Bronchial epithelial cell (primary cell): ENCODE results near the gene HEXIM2. TPM values are rescaled to one million over a fixed set of nuclear protein-coding genes. Genes with fewer than 3 reads are reported as not detected.

Source experiments
- DNase-seq: peaks from one replicate; pipeline ENCODE4 v3.0.0-alpha.2; 2010; ENCODE audit warnings: low read depth
- FAIRE-seq: peaks from 2 replicates; lab custom pipeline; 2011; peaks lifted over from hg19 to GRCh38; lab: Jason Lieb, UNC
- H3K27me3 ChIP-seq: 2 replicates; pipeline ENCODE4 v1.5.1; 2011; ENCODE audit warnings: low read length; ENCODE audit not compliant: control insufficient read depth, insufficient read depth
- H3K36me3 ChIP-seq: 2 replicates; pipeline ENCODE4 v1.5.1; 2011; ENCODE audit warnings: low read length; ENCODE audit not compliant: control insufficient read depth, insufficient read depth
- H3K4me3 ChIP-seq: 2 replicates; pipeline ENCODE4 v1.5.1; 2011; ENCODE audit warnings: mild to moderate bottlenecking, low read depth, low read length, control low read depth
- CTCF ChIP-seq: IDR thresholded peaks from 2 replicates; pipeline ENCODE4 v1.5.1; 2011; ENCODE audit warnings: mild to moderate bottlenecking, moderate library complexity, low read length, control low read depth, inconsistent platforms; ENCODE audit not compliant: insufficient read depth, severe bottlenecking
- total RNA-seq: library from RNA; depleted of rRNA; stranded (reverse); fragments of >200 nt; gene quantifications from 2 replicates; pipeline ENCODE4 v1.2.1, GENCODE V29; 2014

HEXIM2 gene
- total RNA-seq, 1 donor from 2014 or later = 4.7 TPM

DNA sequence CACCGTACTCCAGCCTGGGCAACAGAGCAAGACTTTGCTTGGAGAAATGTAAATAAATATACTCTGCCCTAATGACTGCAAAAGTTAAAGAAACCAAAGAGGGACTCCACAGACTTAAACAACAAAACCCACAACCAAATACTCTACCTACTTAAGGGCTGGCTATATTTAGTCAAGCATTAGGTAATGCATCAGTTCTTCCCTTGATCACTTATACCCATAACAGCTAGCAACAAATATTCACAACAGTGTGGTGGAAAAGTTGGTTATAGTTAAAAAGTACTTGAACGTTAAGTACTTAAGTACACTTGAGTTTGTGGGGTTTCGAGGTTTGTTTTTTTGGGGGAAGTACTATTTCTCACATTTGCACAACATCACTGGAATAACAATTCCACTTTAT is 5.4 kb upstream of the HEXIM2 start:
- Histone ChIP-seq H3K4me3 (no peak overlapping the region), H3K27me3 (no peaks in the 10 kb centered on the region), H3K36me3 (no peaks in the 10 kb centered on the region)
- DNase-seq (no peak), FAIRE-seq (no peak)
- no peak for TF ChIP-seq CTCF

DNA sequence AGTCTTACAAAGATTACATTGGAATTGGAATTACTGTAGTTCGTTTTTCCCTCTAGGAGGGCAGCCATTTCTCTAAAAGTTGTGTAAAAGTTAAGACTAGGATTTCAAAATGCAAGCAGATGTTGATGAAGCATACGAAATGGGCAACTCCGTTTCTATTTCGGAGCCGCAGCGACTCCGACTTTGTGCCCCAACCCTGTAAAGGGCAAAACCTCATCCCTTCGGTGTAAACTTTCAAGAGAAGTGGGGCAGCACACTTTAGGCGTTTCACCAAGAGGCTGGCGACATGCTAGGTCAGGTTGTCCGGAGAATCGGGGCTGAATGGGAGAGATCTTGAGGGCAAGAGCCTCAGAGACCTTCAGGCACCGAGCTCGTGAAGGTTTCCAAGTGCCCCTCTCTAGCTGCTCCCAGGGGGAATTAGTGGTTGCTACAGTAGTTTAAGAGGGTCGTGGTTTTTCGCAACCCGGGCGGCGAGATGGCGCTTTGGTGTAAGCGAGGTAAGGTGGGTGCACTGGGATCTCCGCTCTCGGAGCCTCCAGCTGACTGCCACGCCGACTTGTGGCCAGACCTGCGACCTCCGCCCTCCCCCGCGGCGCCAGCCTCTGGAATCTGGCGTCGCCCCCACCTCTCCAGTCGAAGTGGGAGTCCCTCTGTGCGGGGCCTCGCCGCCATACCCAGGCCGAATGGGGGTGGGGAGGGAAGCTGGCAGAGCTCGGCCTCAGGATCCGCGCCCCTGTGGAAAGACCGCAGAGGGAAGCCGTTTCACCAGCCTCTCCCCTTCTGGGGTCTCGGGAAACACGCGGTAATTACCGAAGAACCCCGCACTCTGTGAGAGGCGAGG is 1.0 kb upstream of the HEXIM2 start:
- DNase-seq = peak; percentile 29

DNA sequence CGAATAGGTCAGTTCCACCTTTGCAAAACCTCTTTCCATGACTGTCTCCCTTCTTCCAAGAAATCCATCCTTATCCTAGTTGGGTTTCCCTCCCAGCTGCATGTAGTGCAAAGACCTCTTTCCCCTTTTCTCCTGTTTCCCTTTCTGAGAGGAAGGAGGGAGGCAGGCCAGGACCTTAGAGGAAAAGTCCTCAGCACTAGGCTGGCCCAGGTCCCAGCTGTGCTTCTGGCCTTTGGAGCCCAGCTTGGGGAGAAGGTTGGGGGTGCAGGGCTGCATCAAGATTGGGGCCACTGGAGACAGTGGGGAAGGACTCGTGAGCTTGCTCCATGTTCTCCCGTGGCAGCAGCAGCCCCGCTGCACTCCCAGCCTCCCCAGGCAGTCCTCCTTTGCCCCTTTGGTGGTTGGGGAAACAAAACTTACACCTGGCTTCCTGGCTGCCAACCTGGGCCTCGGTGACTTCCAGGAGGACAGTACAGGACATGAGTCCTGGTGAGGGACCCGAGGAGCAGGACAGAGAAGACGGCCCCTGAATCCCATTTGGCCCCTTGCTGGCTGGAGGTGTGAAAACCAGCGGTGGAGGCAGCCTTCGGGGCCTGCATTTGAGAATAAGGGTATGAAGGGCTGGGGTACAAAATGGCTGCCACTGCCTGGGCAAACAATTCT is 481 bp downstream of the HEXIM2 start:
- FAIRE-seq = no peak
- Histone ChIP-seq H3K36me3 (no peaks in the 10 kb centered on the region), H3K4me3 (peak overlapping the region; percentile 31), H3K27me3 (no peaks in the 10 kb centered on the region)
- no peak for DNase-seq
- TF ChIP-seq CTCF = no peak

More for the DNA sequence above, 1.0 kb upstream of the HEXIM2 start:
- no peaks in the 10 kb centered on the region for H3K27me3 ChIP-seq
- H3K36me3 ChIP-seq = no peaks in the 10 kb centered on the region
- TF ChIP-seq CTCF = peak; percentile 29
- peak overlapping the region; percentile 82 for H3K4me3 ChIP-seq
- FAIRE-seq = no peak

DNA sequence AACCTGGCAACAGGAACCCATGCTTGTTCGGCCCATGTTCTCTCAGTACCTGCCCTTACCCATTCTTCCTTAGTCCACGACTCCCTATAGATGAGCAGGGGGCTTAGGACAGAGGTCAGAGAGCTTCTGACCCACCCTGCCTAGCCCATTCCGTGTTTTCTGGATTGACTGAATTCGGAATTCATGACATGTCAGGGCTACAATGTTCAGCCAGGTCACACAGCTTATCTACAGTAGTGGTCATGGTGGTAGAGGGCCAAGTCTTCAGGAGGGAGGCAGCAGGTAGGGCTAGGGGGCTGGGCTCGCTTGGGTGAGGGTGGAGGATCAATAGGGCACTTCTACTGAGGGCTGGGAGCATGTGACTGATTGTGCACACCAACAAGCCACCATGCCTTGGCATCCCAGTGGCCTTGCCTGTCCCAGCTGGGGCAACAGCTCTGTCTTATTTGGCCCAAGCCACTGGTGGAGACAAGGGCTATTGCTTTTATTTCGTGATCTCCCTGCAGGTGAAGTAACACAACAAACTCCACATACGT is 3.1 kb downstream of the HEXIM2 start:
- no peak overlapping the region for H3K4me3 ChIP-seq
- FAIRE-seq = no peak
- H3K36me3 ChIP-seq = no peaks in the 10 kb centered on the region
- H3K27me3 ChIP-seq = no peaks in the 10 kb centered on the region
- TF ChIP-seq CTCF = no peak
- DNase-seq = no peak

DNA sequence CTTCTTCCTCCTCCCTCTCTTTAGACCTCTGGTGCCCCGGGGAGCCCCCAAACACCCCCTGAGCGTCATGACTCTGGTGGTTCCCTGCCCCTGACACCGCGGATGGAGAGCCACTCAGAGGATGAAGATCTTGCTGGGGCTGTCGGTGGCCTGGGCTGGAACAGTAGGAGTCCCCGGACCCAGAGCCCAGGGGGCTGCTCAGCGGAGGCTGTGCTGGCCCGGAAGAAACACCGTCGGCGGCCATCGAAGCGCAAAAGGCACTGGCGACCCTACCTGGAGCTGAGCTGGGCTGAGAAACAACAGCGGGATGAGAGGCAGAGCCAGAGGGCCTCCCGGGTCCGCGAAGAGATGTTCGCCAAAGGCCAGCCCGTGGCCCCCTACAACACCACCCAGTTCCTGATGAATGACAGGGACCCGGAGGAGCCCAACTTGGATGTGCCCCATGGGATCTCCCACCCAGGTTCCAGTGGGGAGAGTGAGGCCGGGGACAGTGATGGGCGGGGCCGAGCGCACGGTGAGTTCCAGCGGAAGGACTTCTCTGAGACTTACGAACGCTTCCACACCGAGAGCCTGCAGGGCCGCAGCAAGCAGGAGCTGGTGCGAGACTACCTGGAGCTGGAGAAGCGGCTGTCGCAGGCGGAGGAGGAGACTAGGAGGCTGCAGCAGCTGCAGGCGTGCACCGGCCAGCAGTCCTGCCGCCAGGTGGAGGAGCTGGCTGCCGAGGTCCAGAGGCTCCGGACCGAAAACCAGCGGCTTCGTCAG is 7.5 kb downstream of the HEXIM2 start:
- Histone ChIP-seq H3K27me3 (no peaks in the 10 kb centered on the region), H3K36me3 (no peaks in the 10 kb centered on the region), H3K4me3 (no peak overlapping the region)
- no peak for TF ChIP-seq CTCF
- no peak for DNase-seq
- FAIRE-seq = no peak
